ENCODE results near the gene PVALEF.

DNA sequence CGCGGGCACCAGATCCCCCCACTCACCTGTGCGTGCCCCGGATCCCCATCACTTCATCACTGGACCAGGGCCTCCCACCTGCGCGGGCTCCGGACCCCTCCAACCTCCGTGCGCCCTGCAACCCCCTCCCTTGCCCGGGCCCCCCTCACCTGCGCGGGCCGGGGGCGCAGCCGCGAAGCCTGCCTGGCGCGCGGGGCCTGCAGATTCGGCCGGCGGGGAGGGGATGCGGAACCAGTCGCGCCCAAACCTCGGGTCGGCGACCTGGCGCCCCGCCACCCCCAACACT, 57.3 kb downstream of the PVALEF start:
- TF ChIP-seq POLR2A (IDR thresholded peaks at IDR 0.05; ENCODE audit: low read length), result no peak
- TF ChIP-seq GATA1 (IDR thresholded peaks at IDR 0.05; ENCODE audit: low read depth, low read length), result no peak
